Measurements from ENCODE around the gene B4GALT4. TPM values are rescaled to one million over a fixed set of nuclear protein-coding genes. Genes with fewer than 3 reads are reported as not detected.

Gene B4GALT4
- total RNA-seq, 1 experiment from 2014 or later = 21.8 TPM

DNA sequence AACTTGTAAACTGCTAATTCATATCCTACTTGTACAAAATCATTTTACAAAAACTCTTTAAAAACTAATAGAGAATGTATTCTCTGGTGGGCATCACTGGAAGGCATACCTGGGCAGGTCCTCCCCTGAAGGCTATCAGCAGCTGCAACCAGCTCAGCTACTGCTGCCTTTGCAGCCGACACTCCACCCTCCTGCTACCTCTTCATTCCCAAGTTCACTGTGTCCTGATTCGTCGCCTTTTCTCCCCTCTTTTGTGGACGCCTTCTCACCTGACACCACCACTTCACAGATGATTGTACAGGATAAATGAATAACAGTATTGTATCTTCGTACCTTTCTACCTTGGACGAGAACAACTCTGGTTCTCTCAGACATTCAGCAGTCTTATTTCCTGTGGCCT, 28.9 kb downstream of the B4GALT4 start:
- CTCF ChIA-PET = no interaction called here
- intact Hi-C loops (cut with micrococcal nuclease; ENCODE audit: unreplicated experiment) = no loop called here
- TF ChIP-seq CTCF (conservative IDR thresholded peaks at IDR 0.05) (no peak), EZH2 (IDR thresholded peaks at IDR 0.05; ENCODE audit: low read depth) (no peak)

GRCh38 chr3:119211193-119211592, 29.5 kb downstream of the B4GALT4 start:
- Histone ChIP-seq H3K79me2 (ENCODE audit: low read depth) (no peaks in the 10 kb centered on the region), H3K9me3 (ENCODE audit: insufficient read depth, low read depth) (no peaks in the 10 kb centered on the region), H4K20me1 (ENCODE audit: insufficient read depth) (no peaks in the 10 kb centered on the region), H3K4me3 (no peak overlapping the region), H3K36me3 (ENCODE audit: low read depth) (0 out of 2 replicates have a peak, but pooled peaks cover 7% of the 10 kb centered on the region), H3F3A (ENCODE audit: insufficient read depth, low read depth) (no peaks in the 10 kb centered on the region), H3K4me2 (no peak overlapping the region), H2AFZ (no peak overlapping the region), H3K27me3 (ENCODE audit: insufficient read depth, low read depth) (no peaks in the 10 kb centered on the region), H3K9me2 (ENCODE audit: insufficient read depth) (no peaks in the 10 kb centered on the region), H3K27ac (no peak overlapping the region), H3K4me1 (replicated peaks; ENCODE audit: insufficient read depth) (no peaks in the 10 kb centered on the region)
- DNase-seq = no peak
- ChIA-PET CTCF (interaction anchor here (0.6 kb wide), 1 partner anchor 248 kb away, joined by 3 read pairs; no protein-coding TSS in a partner anchor), POLR2A (ENCODE audit: unreplicated experiment) (interaction anchor here (0.6 to 0.7 kb wide), 3 partner anchors 11 to 1504 kb away, joined by 3 to 8 read pairs (median 5); no protein-coding TSS in a partner anchor)
- BruUV-seq (replicated peaks) = no TSS peak
- TF ChIP-seq EZH2 (IDR thresholded peaks at IDR 0.05; ENCODE audit: low read depth) = no peak
- TF ChIP-seq CTCF (conservative IDR thresholded peaks at IDR 0.05) = no peak
- intact Hi-C loops (cut with micrococcal nuclease; ENCODE audit: unreplicated experiment) = no loop called here

More for the DNA sequence above, 28.9 kb downstream of the B4GALT4 start:
- no peaks in the 10 kb centered on the region for H3K27me3 ChIP-seq (ENCODE audit: insufficient read depth, low read depth)
- no peaks in the 10 kb centered on the region for H3K9me3 ChIP-seq (ENCODE audit: insufficient read depth, low read depth)
- no peaks in the 10 kb centered on the region for H3K9me2 ChIP-seq (ENCODE audit: insufficient read depth)
- H3K27ac ChIP-seq = no peak overlapping the region
- TSS peak; percentile 19 for BruUV-seq (replicated peaks)
- no peak overlapping the region for H2AFZ ChIP-seq
- no peaks in the 10 kb centered on the region for H3K4me1 ChIP-seq (replicated peaks; ENCODE audit: insufficient read depth)
- H3K4me2 ChIP-seq = no peak overlapping the region
- no peaks in the 10 kb centered on the region for H4K20me1 ChIP-seq (ENCODE audit: insufficient read depth)
- POLR2A ChIA-PET (ENCODE audit: unreplicated experiment) = interaction anchor here (0.6 kb wide), 1 partner anchor 1503 kb away, joined by 5 read pairs; no protein-coding TSS in a partner anchor
- H3F3A ChIP-seq (ENCODE audit: insufficient read depth, low read depth) = no peaks in the 10 kb centered on the region
- 0 out of 2 replicates have a peak, but pooled peaks cover 7% of the 10 kb centered on the region for H3K36me3 ChIP-seq (ENCODE audit: low read depth)
- H3K4me3 ChIP-seq = no peak overlapping the region
- no peak for DNase-seq
- H3K79me2 ChIP-seq (ENCODE audit: low read depth) = no peaks in the 10 kb centered on the region

GRCh38 chr3:119207512-119207875, 33.2 kb downstream of the B4GALT4 start:
- intact Hi-C loops (cut with micrococcal nuclease; ENCODE audit: unreplicated experiment) = no loop called here
- H3K79me2 ChIP-seq (ENCODE audit: low read depth) = no peaks in the 10 kb centered on the region
- H3K36me3 ChIP-seq (ENCODE audit: low read depth) = no peaks in the 10 kb centered on the region
- H4K20me1 ChIP-seq (ENCODE audit: insufficient read depth) = no peaks in the 10 kb centered on the region
- no peak for DNase-seq
- no peaks in the 10 kb centered on the region for H3K4me1 ChIP-seq (replicated peaks; ENCODE audit: insufficient read depth)
- TF ChIP-seq CTCF (conservative IDR thresholded peaks at IDR 0.05) = no peak
- TF ChIP-seq EZH2 (IDR thresholded peaks at IDR 0.05; ENCODE audit: low read depth) = no peak
- no peak overlapping the region for H2AFZ ChIP-seq
- H3K4me3 ChIP-seq = no peak overlapping the region
- no peaks in the 10 kb centered on the region for H3K27me3 ChIP-seq (ENCODE audit: insufficient read depth, low read depth)
- H3K9me3 ChIP-seq (ENCODE audit: insufficient read depth, low read depth) = no peaks in the 10 kb centered on the region
- no peak overlapping the region for H3K4me2 ChIP-seq
- no peaks in the 10 kb centered on the region for H3K9me2 ChIP-seq (ENCODE audit: insufficient read depth)
- no TSS peak for BruUV-seq (replicated peaks)
- CTCF ChIA-PET = no interaction called here
- POLR2A ChIA-PET (ENCODE audit: unreplicated experiment) = no interaction called here
- H3F3A ChIP-seq (ENCODE audit: insufficient read depth, low read depth) = no peaks in the 10 kb centered on the region
- H3K27ac ChIP-seq = no peak overlapping the region
